Activated naive CD4-positive, alpha-beta T cell treated with anti-CD3 and anti-CD28 coated beads, Interleukin-2, amount 10 ng/mL, durations not matched to agents 7 days and 5 days (primary cell): Measurements from ENCODE around the gene OSGIN1.

Experiments
- CTCF ChIA-PET: fragments of 350-600 bp; sonication (Branson Sonifier 250); formaldehyde crosslinking; loops from one replicate; lab custom pipeline; 2021; ENCODE audit warnings: antibody characterized with exemption; lab: Charles Lee
- DNase-seq: peaks from one replicate; pipeline ENCODE4 v3.0.0-alpha.2; 2020
- H3K27ac Mint-ChIP-seq: one replicate; pipeline ENCODE4 v1.8.0; 2021; ENCODE audit warnings: mild to moderate bottlenecking, moderate library complexity, mixed read lengths
- H3K27me3 Mint-ChIP-seq: one replicate; pipeline ENCODE4 v1.8.0; 2021; ENCODE audit warnings: mild to moderate bottlenecking, mixed read lengths
- H3K36me3 Mint-ChIP-seq: one replicate; pipeline ENCODE4 v1.8.0; 2021; ENCODE audit warnings: mixed read lengths
- H3K4me1 Mint-ChIP-seq: one replicate; pipeline ENCODE4 v1.8.0; 2021; ENCODE audit warnings: mixed read lengths
- H3K4me3 Mint-ChIP-seq: one replicate; pipeline ENCODE4 v1.8.0; 2021; ENCODE audit warnings: mild to moderate bottlenecking, moderate library complexity, mixed read lengths
- H3K9me3 Mint-ChIP-seq: one replicate; pipeline ENCODE4 v1.8.0; 2021; ENCODE audit warnings: mixed read lengths

OSGIN1 gene

DNA sequence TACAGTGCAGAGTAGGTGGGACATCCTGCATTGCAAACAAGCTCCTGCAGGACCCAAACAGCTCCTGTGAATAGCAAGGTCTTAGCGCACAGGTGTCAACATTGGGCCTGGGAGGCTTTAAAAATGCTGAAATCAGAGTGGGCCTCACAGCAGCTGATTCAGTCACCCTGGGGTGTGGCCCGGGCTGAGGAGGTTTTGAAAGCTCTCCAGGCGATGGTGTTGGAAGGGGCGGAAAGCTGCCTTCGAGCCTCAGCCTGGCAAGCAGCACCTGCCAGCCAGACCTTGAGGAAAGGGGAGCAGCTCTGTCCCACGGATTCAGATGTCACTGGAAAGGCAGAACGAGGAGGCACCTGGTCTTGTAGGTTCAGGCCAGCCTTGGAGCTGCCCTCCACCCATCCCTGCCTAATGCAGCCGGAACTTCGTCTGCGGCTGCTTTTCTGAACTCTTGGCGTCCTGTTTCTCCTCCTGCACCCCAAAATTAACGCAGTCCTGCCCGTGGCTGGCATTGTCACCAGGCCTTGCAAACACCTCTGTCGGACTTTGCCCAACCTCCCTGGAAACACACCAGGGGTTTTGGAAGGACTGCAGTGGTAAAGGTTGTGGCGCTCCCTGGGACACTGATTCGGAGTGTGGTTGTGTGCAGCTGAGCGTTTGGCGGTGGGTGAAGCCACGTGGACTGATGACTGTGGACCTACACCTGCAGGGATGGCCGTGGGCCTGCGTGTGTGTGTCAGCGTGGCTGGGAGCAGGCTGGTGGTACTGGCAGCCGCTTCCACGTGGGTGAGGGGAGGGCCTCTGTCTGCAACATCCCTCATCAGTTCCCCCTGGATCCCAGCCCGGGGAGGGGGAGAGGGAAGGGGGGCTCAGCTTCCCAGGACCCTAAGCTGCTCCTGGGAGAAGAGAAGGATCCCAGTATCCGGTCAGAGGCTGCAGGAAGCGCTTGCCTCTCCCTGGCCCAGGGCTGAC lies 18.4 kb downstream of the OSGIN1 start:
- Mint-ChIP-seq H3K4me3 (no peak overlapping the region), H3K4me1 (peaks cover 2% of the 10 kb centered on the region), H3K27me3 (peaks cover 54% of the 10 kb centered on the region), H3K27ac (no peak overlapping the region), H3K36me3 (no peaks in the 10 kb centered on the region), H3K9me3 (no peaks in the 10 kb centered on the region)
- DNase-seq: no peak
- CTCF ChIA-PET: interaction anchor here (0.6 to 1.5 kb wide), 6 partner anchors 12 to 218 kb away, joined by 3 to 4 read pairs (median 3); no protein-coding TSS in a partner anchor

DNA sequence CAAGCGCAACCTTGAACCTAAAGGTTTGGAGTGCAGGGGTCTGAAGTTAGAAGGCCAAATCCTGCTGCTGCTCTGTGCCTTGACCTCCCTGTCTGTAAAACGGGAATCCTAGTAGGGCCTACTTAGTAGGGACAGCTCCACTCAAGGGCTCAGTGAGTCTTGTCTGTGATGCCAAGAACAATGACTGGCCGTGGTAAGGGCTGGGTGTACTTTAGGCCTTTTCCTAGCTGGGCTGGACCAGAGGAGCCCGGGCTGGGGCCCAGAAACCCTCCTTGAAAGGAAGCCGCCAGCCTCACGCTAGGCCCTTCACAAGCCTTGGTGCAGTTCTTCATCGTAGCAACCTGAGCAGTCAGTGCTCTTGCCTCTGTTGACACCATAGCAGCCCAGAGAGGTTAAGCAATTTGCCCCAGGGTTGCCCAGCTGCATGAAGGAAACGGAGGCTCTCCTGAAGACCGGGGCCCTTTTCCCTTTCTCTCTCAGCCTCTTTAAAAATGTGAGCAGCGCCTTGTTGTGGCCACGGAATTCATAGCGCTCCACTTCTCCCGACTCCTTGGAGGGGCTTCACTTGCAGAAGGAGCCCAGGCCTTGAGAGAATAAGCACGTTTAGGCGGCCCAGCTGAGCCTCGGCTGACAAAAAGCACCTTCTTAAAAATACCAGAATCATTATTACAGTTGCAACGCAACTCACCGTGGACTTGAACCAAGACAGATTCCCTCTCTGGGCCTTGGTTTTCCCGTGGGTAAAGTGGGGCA lies 19.4 kb downstream of the OSGIN1 start:
- Mint-ChIP-seq H3K27me3 (peaks cover 47% of the 10 kb centered on the region), H3K9me3 (no peaks in the 10 kb centered on the region), H3K4me3 (no peak overlapping the region), H3K36me3 (no peaks in the 10 kb centered on the region), H3K27ac (no peak overlapping the region), H3K4me1 (peaks cover 2% of the 10 kb centered on the region)
- CTCF ChIA-PET: no interaction called here
- no peak for DNase-seq

DNA sequence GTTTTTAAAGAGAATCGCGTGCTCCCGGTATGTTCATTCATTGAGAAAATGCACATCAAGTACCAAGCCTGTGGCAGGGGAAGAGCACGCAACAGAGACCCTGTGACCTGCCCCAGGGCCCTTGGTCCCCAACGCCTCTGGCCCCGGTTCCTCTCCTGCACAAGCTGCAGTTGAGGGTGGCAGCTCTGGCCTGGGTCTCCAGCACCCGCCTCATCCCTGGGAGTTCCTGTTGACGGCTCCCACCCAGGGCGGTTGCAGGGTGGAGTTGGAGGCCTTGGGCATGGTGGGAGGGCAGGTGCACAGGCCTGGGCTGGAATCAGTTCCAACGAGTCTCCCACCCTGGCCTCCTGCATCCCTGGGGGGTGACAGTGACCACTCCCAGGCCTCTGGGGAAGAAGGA lies 20.0 kb downstream of the OSGIN1 start:
- CTCF ChIA-PET: no interaction called here
- Mint-ChIP-seq H3K9me3 (peaks cover 2% of the 10 kb centered on the region), H3K36me3 (no peaks in the 10 kb centered on the region), H3K4me3 (no peak overlapping the region), H3K4me1 (no peaks in the 10 kb centered on the region), H3K27me3 (peaks cover 41% of the 10 kb centered on the region), H3K27ac (no peak overlapping the region)
- DNase-seq: no peak

DNA sequence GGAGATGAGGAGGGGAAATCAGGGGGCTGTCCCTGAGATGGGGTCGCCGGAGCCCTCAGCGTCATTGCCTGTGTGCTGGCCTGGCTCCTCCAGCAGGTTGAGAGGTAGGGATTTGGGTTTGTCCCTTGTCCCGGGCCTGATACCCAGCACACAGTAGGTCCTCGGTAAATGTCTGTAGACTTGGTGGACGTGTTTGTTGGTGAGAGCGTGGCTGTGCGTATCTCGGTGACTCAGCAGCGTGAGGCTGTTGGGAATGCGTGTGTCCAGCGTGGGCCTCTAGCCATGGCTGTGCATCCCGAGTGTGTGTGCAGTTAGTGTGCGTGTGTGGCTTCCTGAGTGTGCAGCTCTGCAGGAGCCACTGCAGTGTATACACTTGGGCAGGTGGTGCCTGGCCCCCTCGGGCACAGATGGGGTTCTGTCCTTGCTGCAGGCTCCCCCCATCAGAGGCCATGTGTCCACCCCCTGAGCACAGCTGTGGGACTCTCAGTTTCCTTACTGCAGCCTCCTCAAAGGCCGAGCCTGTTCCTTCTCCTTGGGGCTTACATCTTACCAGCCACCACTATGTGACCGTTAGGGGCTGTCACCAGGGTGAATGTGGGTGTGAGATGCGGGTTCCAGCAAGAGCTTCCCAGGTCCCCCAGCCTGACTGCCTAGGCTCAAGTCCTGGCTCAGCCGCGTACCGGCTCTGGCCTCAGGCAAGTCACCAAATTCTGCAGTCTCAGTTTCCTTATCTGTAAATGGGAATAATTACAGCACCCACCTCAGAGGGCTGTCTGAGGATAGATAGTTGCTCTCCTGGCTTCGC lies 20.7 kb downstream of the OSGIN1 start:
- Mint-ChIP-seq H3K27me3 (peaks cover 41% of the 10 kb centered on the region), H3K36me3 (no peaks in the 10 kb centered on the region), H3K27ac (no peak overlapping the region), H3K9me3 (peaks cover 9% of the 10 kb centered on the region), H3K4me3 (no peak overlapping the region), H3K4me1 (no peaks in the 10 kb centered on the region)
- no peak for DNase-seq
- CTCF ChIA-PET: no interaction called here

DNA sequence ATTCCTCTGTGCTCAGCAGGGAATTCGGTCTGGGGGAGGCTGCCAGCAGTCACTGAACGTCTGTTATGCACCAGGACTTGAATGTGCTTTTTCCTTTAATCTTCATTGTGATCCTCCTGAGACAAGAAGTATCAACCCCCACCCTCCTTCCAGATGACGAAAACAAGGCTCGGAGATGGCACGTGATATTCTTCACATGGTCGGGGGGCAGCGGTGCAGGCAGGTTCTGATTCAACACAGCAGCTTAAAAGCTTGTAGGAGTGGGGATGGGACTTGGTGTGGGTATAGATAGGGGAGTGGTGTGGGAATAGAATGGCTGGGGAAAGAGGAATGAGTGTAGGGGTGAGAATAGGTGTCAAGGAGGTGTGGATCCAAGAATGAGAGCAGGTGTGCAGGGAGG lies 21.4 kb downstream of the OSGIN1 start:
- no peak overlapping the region for H3K27ac Mint-ChIP-seq
- H3K27me3 Mint-ChIP-seq: peaks cover 37% of the 10 kb centered on the region
- DNase-seq: no peak
- H3K36me3 Mint-ChIP-seq: no peaks in the 10 kb centered on the region
- H3K4me3 Mint-ChIP-seq: no peak overlapping the region
- H3K4me1 Mint-ChIP-seq: no peaks in the 10 kb centered on the region
- H3K9me3 Mint-ChIP-seq: peaks cover 13% of the 10 kb centered on the region
- CTCF ChIA-PET: no interaction called here

DNA sequence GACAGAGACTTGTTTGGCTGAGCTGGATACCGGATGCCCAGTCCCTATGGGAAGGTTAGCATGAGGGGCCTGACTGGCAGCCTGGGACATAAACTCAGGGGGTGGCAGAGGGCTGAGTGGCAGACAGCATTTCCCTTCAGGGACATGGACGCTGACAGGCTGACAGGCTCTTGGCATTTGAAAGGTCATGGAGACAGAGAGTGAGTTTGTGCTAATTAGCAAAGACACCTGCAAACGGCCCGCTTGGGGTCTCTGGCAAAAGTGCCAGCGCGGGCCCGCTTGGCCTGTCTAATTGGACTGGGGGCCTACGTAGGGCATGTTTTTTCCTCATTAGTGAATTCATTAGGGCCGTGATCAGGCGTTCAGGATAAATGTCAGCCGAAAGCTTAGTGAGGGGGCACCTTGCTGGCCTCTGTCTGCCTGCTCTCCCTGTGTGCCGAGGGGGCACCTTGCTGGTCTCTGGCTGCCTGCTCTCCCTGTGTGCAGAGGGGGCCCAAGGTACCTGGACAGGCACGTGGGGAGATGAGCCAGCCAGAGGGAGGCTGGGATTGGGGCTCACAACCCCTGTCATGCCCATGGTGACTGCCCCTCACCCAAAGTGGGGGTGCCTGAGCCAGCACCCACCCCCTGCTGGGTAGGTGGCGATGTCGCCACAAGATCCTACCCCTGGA lies 22.7 kb downstream of the OSGIN1 start:
- CTCF ChIA-PET: no interaction called here
- Mint-ChIP-seq H3K27me3 (peaks cover 25% of the 10 kb centered on the region), H3K27ac (no peak overlapping the region), H3K9me3 (peaks cover 13% of the 10 kb centered on the region), H3K36me3 (no peaks in the 10 kb centered on the region), H3K4me3 (no peak overlapping the region), H3K4me1 (no peaks in the 10 kb centered on the region)
- DNase-seq: no peak

DNA sequence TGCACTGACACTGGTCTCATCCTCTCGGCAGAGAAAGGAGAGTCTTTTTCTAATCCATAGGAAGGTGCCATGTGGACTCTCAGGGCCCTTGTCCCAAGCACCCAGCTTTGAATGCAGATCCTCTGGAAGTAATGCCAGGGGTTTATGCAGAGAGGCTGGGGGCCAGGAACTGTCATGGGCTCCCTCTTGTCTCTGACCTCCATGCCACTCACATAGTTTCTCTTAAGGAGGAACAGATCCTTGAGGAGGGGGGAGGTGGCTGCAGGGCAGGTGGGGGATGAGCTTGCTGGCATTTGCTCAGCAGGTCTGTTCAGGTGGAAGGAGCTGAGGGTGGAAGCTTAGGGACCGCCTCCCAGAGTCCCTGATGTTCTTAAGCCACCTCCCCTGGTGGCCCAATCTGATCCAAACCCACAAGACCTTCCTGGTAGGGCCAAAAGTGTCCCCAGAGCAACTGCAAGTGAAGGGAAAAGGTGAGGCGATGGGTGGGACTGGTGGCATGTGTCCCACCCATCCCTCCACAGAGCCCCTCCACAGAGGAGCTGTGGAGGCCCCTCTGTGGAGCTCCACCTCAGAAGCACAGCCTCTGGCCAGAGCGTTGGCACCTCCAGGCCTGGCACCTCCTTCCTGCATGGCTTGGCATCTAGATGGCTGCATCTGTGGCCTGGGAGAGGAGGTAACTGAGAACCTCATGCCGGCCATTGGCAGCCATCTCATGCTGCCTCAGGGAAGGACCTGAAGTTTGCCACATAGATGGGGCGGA lies 24.2 kb downstream of the OSGIN1 start:
- peaks cover 13% of the 10 kb centered on the region for H3K9me3 Mint-ChIP-seq
- H3K27me3 Mint-ChIP-seq: peaks cover 13% of the 10 kb centered on the region
- no peaks in the 10 kb centered on the region for H3K4me1 Mint-ChIP-seq
- no peak overlapping the region for H3K27ac Mint-ChIP-seq
- CTCF ChIA-PET: interaction anchor here (1.2 kb wide), 1 partner anchor 23 kb away, joined by 3 read pairs; no protein-coding TSS in a partner anchor
- H3K4me3 Mint-ChIP-seq: no peak overlapping the region
- H3K36me3 Mint-ChIP-seq: no peaks in the 10 kb centered on the region
- no peak for DNase-seq

DNA sequence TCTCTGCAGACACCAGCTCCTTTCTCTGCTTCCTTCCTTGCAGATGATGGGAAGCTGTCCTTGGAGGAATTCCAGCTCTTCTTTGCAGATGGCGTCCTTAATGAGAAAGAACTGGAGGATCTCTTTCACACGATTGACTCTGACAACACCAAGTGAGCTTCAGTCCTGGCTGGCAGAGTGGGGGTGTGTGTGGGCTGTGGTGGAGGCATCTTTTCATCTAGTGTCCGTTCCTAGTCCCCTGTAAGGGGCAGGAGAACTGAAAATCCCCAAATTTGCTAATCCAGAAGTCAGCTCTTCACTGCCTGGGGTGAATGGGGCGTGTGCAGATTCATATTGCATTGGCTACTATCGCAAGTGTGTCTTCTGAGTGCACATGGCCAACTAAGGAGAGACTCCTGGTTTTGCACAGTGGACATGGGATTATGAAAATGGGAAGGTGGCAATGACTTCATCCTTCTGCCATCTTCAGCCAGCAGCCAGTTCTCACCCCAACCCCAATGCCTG lies 25.4 kb downstream of the OSGIN1 start:
- no peak for DNase-seq
- Mint-ChIP-seq H3K36me3 (no peaks in the 10 kb centered on the region), H3K9me3 (peaks cover 13% of the 10 kb centered on the region), H3K27ac (no peak overlapping the region), H3K27me3 (peaks cover 10% of the 10 kb centered on the region), H3K4me3 (no peak overlapping the region), H3K4me1 (no peaks in the 10 kb centered on the region)
- CTCF ChIA-PET: interaction anchor here (0.6 to 1.2 kb wide), 2 partner anchors 24 to 513 kb away, joined by 3 to 4 read pairs; no protein-coding TSS in a partner anchor

DNA sequence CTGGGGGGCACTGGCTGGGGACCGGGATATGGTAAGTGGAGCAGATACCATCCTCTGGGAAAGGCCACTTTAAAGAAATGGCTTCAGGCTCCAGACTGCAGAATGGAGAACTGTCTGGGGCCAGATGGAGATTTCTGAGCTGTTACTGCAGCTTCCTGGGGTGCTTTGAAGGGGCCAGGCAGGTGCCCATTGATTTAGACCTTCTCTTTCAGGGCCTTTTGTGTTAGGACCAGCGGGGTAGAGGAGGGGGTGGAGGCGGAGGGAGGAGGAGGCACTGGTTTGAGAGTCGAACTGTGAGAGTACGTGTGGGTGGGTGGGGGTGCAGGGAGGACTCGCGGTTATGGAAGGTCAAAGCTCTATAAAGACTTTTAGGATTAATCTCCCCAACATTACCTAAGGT lies 26.4 kb downstream of the OSGIN1 start:
- no peaks in the 10 kb centered on the region for H3K4me1 Mint-ChIP-seq
- no peak overlapping the region for H3K4me3 Mint-ChIP-seq
- peaks cover 13% of the 10 kb centered on the region for H3K9me3 Mint-ChIP-seq
- peaks cover 10% of the 10 kb centered on the region for H3K27me3 Mint-ChIP-seq
- no peak for DNase-seq
- no peaks in the 10 kb centered on the region for H3K36me3 Mint-ChIP-seq
- no peak overlapping the region for H3K27ac Mint-ChIP-seq
- CTCF ChIA-PET: no interaction called here

DNA sequence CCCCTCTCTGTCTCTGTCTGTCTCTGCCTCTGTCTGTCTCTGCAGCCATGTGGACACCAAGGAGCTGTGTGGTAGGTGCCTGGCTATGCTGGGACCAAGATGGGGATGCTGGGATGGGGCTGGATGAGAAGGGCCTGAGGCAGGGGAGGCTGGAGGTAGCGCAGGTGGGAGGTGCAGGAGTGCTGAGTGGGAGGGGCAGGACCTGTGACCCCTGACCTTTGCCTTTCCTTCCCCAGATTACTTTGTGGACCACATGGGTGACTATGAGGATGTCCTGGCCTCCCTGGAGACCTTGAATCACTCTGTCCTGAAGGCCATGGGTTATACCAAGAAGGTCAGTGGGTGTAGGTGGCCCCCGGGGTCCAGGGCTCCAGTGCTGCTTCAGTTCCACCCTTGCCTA lies 27.8 kb downstream of the OSGIN1 start:
- peaks cover 13% of the 10 kb centered on the region for H3K9me3 Mint-ChIP-seq
- no peaks in the 10 kb centered on the region for H3K4me1 Mint-ChIP-seq
- peaks cover 10% of the 10 kb centered on the region for H3K27me3 Mint-ChIP-seq
- H3K27ac Mint-ChIP-seq: no peak overlapping the region
- CTCF ChIA-PET: no interaction called here
- H3K36me3 Mint-ChIP-seq: no peaks in the 10 kb centered on the region
- H3K4me3 Mint-ChIP-seq: no peak overlapping the region
- no peak for DNase-seq

DNA sequence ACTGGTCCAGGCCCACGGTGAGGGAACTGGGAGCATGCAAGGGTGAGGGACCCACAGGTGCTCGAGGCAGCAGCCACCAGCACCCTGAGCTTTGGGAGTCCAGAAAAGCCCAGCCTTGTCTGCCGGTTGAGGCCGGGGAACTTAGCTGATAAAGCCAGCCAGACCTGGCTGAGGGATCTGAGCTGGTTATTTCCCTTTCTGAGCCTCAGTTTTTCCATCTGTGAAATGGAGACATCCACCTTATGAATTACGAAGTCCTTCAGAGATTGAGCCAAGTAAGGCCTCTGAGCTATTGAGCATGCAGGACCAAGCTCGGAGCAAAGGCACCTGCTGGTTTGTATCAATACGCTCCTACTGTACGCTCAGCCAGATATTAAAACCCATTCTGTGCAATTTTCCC lies 28.8 kb downstream of the OSGIN1 start:
- CTCF ChIA-PET: no interaction called here

DNA sequence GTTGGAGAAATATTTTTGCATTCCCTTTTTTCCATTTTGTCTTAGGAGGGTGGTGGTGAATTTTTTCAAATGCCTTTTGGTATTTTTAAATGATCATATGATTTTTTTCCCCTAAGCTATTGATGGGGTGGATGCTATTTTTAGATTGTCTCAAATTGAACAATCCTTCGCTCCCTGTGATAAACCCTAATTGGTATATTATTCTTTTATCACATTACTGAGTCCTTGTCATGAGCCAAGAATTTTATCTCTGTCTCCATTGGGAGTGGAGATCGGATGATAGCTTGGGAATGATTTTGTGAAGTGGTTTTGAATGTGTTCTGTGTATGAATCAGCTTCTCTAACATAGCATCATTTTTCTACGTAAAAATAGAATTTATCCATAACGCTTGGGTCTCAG lies 30.5 kb downstream of the OSGIN1 start:
- Mint-ChIP-seq H3K27me3 (peaks cover 4% of the 10 kb centered on the region), H3K4me1 (no peaks in the 10 kb centered on the region), H3K27ac (no peak overlapping the region), H3K9me3 (peaks cover 8% of the 10 kb centered on the region), H3K36me3 (no peaks in the 10 kb centered on the region), H3K4me3 (no peak overlapping the region)
- CTCF ChIA-PET: interaction anchor here (1.2 kb wide), 1 partner anchor 82 kb away, joined by 5 read pairs; no protein-coding TSS in a partner anchor
- DNase-seq: no peak

More for the DNA sequence above, 28.8 kb downstream of the OSGIN1 start:
- no peak for DNase-seq
- Mint-ChIP-seq H3K9me3 (peaks cover 13% of the 10 kb centered on the region), H3K27me3 (peaks cover 4% of the 10 kb centered on the region), H3K4me1 (no peaks in the 10 kb centered on the region), H3K27ac (no peak overlapping the region), H3K36me3 (no peaks in the 10 kb centered on the region), H3K4me3 (no peak overlapping the region)

DNA sequence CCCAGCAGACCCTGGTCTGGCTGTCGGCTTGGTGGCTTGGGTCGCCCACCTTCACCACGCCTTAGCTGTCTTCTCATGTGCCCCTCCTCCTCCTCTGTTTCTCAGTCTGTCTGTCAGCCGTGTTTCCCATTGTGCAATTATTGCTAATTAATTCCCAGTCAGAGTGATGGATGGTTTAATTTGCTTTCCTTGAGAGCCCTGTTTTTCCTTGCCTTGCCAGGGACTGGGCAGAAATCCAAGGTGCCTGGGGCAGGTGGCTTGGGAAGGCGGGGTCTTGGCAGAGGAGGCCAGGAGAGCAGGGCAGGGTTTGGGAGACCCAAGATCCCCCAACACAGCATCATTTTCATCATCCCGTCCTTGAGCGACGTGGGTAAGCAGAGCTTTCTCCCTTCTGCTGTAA lies 36.3 kb downstream of the OSGIN1 start:
- peaks cover 32% of the 10 kb centered on the region for H3K27me3 Mint-ChIP-seq
- H3K4me3 Mint-ChIP-seq: no peak overlapping the region
- H3K9me3 Mint-ChIP-seq: no peaks in the 10 kb centered on the region
- no peak for DNase-seq
- CTCF ChIA-PET: no interaction called here
- no peak overlapping the region for H3K27ac Mint-ChIP-seq
- H3K4me1 Mint-ChIP-seq: no peaks in the 10 kb centered on the region
- H3K36me3 Mint-ChIP-seq: no peaks in the 10 kb centered on the region
